COLO668 (cell line): ENCODE data around the gene SCAMP1.
"Not testable (repeated sequence)": the region's sequence is repeated elsewhere in the genome, so short reads cannot be mapped to it uniquely, and the experiment has no call there.

Source experiments
- DNase-seq: peaks from one replicate; lab custom pipeline; 2025; ENCODE audit not compliant: unreplicated experiment; lab: John Stamatoyannopoulos, UW

The SCAMP1 gene

GRCh38 chr5:78420548-78420947 lies 60.1 kb downstream of the SCAMP1 start:
- no peak for DNase-seq

GRCh38 chr5:78424665-78425064 lies 64.2 kb downstream of the SCAMP1 start:
- DNase-seq: no peak

GRCh38 chr5:78429332-78429980 lies 69.0 kb downstream of the SCAMP1 start:
- no peak for DNase-seq

- DNase-seq: no peak
Measured at GRCh38 chr5:78430866-78431265, 70.4 kb downstream of the SCAMP1 start.

DNA sequence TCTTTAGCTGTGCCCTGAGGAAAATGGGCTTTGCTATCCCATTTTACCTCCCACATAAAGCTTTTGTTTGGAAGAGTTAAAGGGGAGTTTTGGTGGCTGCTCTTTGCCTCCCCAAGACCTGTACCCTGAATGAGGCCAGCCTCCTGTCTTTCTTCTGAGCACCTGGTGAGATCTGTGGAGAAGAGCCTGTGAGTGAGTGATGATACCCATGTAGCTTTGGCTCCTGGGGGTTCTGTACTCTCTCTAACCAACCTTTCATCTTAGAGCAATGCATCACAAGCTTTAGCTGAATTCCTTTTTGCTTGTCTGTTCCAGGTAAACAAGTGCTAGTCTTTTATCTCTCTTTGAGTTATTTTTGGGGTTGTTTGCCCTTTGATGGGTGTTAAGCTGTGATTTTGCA lies 73.6 kb downstream of the SCAMP1 start:
- no peak for DNase-seq

- DNase-seq: no peak
Measured at GRCh38 chr5:78447775-78448424, 87.5 kb downstream of the SCAMP1 start.

GRCh38 chr5:78449103-78449502 lies 88.7 kb downstream of the SCAMP1 start:
- DNase-seq: no peak

DNA sequence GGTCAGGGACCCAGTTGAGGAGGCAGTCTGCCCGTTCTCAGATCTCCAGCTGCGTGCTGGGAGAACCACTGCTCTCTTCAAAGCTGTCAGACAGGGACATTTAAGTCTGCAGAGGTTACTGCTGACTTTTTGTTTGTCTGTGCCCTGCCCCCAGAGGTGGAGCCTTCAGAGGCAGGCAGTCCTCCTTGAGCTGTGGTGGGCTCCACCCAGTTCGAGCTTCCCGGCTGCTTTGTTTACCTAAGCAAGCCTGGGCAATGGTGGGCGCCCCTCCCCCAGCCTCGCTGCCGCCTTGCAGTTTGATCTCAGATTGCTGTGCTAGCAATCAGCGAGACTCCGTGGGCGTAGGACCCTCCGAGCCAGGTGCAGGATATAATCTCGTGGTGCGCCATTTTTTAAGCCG lies 97.1 kb downstream of the SCAMP1 start:
- not testable (repeated sequence) for DNase-seq

- DNase-seq: no peak
Measured at GRCh38 chr5:78458843-78459242, 98.4 kb downstream of the SCAMP1 start.

DNA sequence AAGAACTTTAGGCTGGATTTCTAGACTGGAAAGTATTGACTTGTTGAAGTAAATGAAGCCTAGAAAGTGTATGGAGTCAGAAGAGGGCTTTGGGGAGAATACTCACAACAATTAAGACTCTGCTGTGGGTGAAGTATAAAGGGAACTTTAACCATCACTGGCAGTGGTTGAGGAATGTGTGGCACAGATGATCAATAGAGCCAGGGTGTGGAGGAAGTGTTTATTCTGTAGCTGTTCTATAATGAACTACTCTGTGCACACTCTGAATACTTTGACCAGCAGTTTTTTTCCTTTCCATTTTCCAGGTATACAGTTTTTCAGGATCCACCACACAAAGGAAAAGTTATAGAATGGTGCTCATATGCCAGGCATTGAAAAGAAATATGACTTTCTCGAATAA lies 106.7 kb downstream of the SCAMP1 start:
- DNase-seq: no peak

- no peak for DNase-seq
Measured at GRCh38 chr5:78467752-78468357, 107.4 kb downstream of the SCAMP1 start.

GRCh38 chr5:78471896-78472295 lies 111.5 kb downstream of the SCAMP1 start:
- DNase-seq: no peak

DNA sequence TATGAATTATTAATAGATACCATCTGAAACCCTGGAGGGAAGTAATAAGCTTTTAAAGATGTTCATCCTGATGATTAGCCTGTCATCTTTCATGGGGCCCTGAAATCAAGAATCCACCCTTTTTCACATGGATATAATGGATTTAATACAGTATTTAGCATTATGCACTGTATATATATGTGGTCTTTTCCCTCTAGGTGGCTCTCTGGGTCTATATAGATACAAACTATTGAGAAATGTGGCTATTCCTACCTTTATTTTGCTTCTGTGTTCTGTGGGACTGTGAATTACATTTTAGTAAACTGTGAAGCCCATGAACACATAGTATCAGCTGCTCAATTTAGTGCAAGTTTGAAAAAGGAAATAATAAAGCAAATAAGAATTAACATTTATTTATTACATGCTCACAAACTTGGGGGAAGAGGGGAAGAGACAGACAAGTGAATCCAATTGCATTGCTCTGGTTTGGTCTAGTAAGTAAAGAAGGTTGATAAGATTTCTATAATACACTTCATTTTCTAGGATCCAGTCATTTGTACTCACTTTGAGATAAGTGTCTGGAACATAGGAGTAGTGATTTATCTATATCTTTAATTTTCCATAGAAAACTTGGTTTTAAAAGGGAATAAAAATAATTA lies 112.2 kb downstream of the SCAMP1 start:
- DNase-seq: no peak

GRCh38 chr5:78473751-78474150 lies 113.3 kb downstream of the SCAMP1 start:
- no peak for DNase-seq

DNA sequence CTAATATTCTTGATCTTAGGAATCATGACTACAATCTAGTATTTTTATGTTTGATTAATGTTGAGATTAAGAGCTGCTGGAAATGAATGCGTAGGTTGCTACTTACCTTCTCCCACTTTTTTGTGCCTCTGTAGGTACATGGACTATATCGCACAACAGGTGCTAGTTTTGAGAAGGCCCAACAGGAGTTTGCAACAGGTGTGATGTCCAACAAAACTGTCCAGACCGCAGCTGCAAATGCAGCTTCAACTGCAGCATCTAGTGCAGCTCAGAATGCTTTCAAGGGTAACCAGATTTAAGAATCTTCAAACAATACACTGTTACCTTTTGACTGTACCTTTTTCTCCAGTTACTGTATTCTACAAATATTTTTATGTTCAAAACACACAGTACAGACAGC lies 115.0 kb downstream of the SCAMP1 start:
- DNase-seq: no peak

DNA sequence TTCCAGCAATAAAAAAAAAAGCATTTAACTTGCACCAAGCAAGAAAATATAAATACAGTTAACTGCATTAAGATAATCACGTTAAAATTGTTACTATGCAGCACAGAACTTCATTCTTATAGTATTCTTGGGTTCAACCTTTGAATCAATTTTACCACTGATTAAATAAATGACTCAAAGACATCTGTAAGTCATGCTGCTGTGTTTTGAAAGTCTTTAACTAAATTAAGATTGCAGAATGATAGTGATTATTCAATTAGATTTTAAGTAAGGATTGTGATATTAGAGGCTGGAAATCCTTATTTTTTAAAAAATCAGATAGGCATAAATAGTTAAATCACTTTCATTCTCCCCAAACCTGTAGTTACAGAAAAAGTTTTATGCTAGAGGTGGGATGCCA lies 116.4 kb downstream of the SCAMP1 start:
- no peak for DNase-seq

DNA sequence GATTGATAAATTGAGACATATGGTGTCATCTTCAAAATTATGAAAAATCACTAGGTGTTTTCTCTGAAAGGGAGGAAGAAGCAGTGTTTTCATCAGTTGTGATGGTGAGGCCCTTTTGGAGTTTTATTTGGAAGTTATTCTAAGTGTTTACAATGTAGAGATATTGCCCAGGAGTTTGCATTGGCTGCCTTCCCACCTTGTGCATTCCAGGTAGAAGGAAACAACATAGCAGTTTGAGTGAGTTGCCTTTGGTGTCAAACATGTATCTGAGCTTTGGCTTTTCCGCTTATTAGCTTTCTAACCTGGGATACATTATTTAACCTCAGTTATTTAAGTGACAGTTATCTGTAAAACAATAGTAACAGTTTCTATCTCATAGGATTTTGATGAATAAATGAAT lies 122.5 kb downstream of the SCAMP1 start:
- no peak for DNase-seq

DNA sequence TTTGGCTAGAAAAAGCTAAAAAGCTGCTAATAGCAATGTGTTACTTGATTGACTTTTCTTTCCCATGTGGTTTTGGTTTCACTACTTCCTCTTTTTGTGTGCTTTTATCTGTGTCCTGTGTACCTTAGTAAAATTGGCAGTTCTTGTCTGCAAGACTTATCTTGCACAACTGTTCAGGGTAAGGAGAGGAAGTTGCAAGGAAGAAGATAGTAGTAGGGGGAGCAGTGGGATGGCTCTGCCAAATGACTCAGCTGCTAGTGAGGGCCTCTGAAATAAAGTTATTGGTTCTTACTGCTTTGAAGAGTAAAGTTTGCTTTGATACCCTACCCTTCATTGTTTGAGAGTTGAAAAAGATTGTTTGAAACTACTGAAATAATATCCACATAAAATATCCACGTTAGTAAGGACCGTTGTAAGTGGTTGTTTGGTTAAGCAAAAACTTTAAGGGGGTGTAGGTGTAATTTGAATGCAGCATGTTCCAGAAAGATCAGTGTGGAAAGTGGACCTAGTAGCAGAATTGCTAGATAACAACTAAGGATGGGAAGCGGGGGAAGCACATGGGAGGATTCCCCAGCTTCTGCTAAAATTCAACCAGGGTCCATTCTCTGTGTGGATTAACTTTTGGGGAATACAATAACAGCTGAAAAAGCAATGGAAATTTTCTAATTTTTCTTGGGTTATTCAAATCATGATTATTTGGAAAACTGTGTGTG lies 123.5 kb downstream of the SCAMP1 start:
- no peak for DNase-seq

GRCh38 chr5:78486218-78486617 lies 125.8 kb downstream of the SCAMP1 start:
- DNase-seq: no peak

DNA sequence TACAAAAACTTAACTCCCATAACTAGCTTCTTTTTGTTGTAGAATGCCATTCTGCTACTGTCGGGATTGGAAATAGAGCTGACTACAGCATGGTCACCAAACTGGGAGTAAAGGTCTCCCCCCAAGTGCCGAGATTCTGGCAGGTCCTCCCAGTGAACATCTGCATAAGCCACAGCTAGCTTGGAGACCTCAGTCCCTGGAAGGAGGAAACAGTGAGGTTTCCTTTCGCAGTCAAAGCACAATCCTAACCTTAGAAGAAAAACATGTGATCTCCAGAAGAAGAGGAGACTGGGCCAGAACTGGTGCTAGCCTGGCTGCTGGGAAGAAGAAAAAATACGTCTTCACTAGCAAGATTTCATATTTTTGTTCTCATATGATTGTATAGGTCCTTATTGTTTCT lies 127.4 kb downstream of the SCAMP1 start:
- no peak for DNase-seq

GRCh38 chr5:78490709-78491485 lies 130.5 kb downstream of the SCAMP1 start:
- DNase-seq: no peak
